Activated CD4-positive, CD25-positive, alpha-beta regulatory T cell treated with anti-CD3 and anti-CD28 coated beads, Interleukin-2, amount 50 U/mL, for 16 hours (primary cell): ENCODE measurements around the gene SLA2.
A peak's percentile ranks its signal among the peaks of the same experiment; 100 is the strongest.
"Not testable (repeated sequence)": the region's sequence is repeated elsewhere in the genome, so short reads cannot be mapped to it uniquely, and the experiment has no call there.

Experiments used
- DNase-seq: peaks from one replicate; pipeline ENCODE4 v3.0.0-alpha.2; 2020; ENCODE audit warnings: low read depth, low spot score

SLA2 gene

GRCh38 chr20:36608388-36608728 lies 37.6 kb downstream of the SLA2 start:
- DNase-seq = not testable (repeated sequence)

- no peak for DNase-seq
These were observed 38.2 kb downstream of the SLA2 start for GRCh38 chr20:36607586-36608387.

DNA sequence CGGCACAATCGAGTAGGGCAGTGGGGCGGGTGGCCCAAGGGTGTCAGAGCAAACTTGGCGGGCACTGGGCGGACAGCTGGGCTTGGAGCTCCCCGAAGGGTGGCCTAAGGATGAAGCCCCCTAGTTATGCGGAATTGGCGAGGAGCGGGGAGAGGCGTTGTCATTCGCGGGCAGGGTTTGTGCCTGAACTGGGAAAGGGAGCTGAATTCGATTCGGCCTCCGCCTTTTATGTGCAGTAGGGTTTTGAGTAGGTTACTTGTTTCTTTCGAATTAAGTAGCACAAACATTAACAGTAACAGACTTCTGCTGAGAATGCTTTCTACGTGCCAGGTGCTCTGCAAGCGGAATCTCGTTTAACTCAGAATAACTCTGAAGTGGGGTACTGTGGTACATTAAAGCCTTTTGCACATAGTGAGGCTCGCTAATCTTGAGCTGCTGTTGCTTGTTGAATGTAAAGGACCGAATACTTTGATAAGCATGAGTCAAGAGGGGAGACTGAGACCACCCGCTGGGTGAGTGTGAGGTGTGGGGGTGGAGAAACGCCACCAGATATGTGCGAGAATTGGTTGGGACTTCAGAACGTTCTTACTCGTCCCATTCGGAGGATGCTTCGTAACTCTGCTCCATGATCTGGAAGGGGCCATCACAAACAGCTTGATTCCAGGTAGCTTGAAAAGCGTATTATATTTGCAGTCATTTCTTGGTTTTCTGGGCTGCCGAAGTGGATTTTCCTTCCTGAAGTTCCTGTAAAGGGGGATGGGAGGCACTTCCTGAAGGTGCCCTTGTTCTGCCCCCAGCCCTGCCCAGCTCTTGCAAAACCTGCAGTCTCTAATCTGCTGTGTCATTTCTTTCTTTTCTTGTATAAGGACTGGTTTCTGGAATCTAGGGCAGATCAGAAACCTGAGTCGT lies 39.6 kb downstream of the SLA2 start:
- DNase-seq = no peak

GRCh38 chr20:36605399-36606157 lies 40.4 kb downstream of the SLA2 start, which contains the start of gene RAB5IF:
RAB5IF (plus strand) TSS chr20:36605779; CDS start chr20:36605952, 173 bp downstream.
- peak; percentile 98 for DNase-seq

DNA sequence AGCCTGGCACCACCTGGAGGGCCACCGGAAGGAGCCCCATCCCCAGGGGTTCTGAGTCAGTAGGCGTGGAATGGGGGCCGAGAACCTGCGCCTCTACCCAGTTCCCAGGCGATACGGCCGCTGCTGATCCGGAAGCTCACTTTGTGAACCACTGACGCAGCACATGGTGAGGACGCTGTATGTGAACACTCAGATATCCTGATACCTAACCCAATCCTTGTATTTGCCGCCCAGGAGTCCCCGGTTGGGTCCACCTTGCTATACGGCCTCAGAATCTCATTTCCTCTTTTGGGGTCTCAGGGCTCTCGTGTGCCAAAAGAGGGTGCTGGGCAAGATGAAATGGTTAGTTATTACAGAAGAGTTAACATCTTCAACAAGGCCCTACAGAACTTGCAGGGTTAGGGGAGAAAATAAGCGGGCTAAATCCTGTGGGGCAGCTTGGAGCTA lies 41.0 kb downstream of the SLA2 start:
- DNase-seq = no peak

DNA sequence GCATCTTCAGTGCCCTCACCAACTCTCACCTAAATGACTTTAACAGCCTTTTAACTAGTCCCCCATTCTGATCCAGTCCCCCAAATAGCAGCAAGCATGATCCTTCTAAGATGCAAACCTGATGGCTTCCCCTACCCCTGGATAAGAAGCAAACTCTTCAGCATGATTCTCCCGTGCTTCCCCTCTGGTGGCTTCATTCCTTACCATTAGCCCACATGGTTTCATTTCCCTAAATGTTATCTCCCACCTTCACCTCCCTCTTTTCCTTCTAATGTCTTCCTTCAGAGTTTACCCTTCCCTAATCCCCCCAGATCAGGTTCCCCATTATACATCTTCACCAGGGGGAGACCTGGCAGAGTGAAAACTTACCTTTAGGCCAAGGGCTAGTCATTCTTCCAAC lies 44.5 kb downstream of the SLA2 start:
- DNase-seq = no peak

DNA sequence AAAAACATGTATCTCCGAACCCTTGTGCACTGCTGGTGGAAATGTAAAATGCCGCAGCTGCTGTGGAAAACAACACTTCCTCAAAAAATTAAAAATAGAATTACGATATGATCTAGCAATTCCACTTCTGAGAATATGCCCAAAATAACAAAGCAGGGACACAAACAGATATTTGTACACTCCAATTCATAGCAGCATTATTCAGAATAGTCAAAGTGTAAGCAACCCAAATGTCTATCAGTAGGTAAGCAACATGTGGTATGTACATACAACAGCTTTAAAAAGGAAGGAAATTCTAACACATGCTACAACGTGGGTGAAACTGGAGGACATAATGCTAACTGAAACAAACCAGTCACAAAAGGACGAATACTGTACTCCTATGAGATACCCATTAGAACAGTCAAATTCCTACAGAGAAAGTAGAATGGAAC lies 46.1 kb downstream of the SLA2 start:
- no peak for DNase-seq

DNA sequence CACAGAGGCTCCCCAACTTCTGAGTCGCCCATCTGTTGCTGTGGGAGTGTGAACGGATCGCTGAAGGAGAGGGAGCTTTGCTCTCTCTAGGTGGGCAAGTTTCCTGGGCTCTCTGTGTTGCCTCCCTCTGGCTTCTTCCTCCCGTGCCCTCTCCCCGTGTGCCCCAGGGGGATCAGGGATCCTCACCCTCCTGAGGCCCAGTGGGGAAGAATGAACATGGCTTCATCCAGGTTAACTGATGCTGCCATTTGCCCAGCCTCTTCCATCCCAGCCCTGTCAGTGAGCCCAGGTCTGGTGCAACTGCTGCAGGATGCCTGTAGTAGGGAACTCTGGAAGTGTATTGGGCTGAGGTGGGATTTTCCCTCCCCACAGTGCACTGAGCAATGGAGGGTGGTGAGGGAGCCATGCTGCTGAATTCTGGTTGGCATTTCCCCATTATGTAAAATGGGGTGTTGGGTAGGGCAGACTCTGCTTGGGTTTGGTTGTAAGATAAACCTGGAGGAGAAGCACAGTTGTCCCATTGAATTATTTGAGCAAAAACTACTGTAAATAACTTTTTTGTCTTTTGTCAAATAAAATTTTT lies 52.6 kb downstream of the SLA2 start:
- no peak for DNase-seq

DNA sequence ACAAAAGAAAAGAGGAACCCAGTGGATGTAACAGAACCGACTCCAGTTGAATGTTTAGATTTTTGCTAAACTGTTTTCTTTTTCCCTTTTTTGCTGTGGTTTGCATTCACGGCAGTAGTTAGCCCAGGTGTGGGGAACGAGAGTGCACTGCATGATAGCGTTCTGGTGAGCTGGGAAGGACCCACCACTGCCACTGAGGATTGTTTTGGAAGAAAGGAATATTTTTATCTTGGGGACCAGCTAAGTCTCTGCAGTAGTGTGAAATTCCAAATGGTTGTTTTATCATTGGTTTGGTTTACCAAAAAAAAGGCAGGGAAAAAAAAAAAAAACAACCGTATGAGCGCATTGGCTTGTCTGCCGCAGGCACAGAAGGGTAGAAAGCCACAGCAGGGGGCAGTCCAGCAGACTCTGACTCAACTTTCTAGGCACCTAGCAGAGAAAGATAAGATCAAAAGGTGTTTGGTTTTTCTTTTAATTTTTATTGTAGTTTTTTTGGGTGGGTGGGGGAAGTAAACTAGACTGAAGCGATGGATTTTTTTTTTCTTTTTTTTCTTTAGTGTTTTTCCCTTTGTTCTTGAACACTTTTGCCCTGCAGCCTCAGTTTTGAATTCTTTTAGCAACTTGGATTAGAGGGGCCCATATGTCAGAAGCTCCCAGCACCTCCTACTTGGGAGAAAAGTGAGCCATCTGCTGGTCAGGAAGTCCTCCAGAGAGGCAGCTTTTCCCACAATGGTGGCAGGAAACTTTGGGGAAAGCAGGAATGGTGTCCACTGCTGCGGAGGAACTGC lies 53.9 kb downstream of the SLA2 start:
- no peak for DNase-seq

GRCh38 chr20:36591281-36591680 lies 54.7 kb downstream of the SLA2 start:
- DNase-seq = no peak

GRCh38 chr20:36587388-36588070 lies 58.5 kb downstream of the SLA2 start:
- no peak for DNase-seq

DNA sequence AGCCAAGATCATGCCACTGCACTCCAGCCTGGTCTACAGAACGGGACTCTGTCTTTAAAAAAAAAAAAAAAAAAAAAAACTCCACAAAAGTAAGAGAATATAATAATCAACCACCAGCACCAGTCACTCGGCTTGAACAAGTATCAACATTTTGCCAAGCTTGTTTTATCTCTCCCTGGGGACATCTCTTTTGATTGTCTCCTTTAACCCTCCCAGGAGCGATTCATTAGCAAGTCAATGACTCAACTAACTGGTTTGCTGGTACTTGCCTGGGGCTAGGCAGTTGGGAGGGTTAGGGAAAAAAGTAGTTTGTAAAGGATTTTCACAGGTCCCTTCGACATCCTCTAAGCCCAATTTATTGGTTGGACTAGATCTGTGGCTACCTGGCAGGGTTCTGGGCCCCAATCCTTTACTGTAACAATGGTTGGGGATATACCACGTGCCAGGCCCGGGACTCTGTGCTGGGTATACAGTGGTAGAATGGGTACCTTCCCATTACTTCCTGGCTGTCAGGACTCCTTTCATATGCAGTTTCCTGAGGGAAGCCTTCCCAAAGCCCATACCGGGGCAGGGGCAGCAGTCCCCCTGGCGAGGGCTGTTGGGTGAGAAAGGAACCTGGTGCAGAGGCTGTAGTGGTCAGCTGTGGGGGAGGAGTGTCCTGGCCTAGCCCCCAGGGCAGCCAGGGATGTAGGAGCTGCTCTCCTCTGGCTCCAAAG lies 60.4 kb downstream of the SLA2 start:
- DNase-seq = no peak

GRCh38 chr20:36584018-36584481 lies 61.9 kb downstream of the SLA2 start:
- DNase-seq = no peak

GRCh38 chr20:36582821-36583220 lies 63.2 kb downstream of the SLA2 start:
- no peak for DNase-seq

DNA sequence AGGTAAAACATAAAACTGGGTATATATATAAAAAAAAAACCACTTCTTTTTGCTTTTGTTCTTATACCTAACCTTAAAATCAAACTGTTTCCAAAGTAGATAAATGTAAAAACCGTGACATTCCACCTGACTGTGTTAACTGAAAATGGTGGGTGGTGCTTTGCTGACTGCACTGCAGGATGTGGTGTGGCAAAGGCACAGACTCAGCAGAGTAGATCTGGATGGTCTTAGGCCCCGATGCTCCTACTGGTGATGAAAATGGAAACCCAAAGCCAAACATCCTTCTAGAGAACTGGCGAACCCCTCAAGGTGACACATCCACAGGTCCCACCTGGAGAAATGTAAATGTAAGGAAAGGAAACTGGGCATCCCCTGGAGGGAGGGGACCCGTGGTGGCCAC lies 63.7 kb downstream of the SLA2 start:
- no peak for DNase-seq

DNA sequence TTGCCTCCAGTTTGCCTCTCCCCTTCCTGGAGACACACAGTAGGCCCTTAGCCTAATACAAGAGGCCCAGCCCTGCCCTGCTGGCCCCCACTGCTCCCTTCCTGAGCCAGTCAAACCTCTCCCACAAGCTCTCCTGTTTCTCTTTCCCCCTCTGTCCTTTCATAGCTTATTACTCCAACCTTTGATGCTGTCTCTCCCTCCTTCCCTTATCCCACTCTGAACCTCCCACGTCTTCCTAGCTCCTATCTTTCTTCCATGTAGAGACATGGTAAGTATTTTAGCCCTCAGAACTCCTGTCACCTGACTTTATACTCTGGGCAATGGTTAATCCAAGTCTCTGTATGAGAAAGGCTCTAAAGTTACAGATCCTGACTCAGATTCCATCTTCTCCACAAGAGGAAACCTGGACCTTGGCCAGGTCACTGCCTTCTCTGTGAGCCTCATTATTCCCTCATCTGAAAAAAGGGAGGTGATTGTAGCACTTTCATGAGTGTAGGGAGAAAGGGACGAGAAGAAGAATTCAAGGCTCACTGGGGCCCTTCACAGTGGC lies 65.9 kb downstream of the SLA2 start:
- no peak for DNase-seq

DNA sequence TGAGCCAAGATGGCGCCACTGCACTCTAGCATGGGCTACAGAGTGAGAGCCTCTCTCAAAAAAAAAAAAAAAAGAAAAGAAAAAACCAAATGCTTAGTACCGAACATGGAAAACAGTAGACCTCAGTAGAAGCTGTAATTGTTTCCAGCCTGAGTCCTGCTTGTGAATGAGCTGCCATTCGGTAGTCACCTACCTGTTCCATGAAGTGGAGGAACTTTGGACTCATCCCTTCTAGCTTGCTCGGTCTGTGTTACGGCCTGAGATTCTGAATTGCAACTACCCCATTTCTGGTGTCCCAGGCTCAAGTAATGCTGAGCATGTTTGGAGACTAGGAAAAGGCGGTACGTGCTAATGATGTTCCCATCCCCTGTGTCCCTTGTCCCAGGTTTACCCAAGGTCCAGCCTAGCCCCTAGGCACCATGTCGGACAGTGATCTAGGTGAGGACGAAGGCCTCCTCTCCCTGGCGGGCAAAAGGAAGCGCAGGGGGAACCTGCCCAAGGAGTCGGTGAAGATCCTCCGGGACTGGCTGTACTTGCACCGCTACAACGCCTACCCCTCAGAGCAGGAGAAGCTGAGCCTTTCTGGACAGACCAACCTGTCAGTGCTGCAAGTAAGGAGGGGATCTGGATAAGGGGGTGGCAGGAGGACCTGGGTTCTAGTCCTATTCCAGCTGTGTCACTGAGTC lies 67.5 kb downstream of the SLA2 start:
- no peak for DNase-seq

DNA sequence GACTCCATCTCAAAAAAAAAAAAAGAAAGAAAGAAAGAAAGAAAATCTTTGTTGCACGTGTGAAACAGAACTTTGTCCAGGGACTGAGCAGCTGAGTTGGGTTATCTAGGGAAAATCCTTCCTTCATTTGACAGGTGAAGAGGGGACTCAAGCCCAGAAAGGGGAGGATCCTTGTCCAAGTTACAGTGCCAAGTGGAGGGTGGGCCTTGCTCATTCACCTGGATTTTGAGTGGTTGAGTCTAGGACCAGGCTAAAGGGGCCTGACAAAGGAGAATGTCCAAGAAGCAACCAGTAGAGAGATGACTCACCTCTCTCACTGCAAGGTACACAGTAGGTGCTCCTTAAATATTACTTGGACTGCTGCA lies 69.9 kb downstream of the SLA2 start:
- DNase-seq = no peak
